ENCODE results near the gene LRRFIP1. TPM values are rescaled to one million over a fixed set of nuclear protein-coding genes. Genes with fewer than 3 reads are reported as not detected.

Gene LRRFIP1
- polyA plus RNA-seq, 1 of the 3 experiments (the other 2 are of a cell fraction) = 47.3 TPM

GRCh38 chr2:237657063-237657462 lies 29.7 kb downstream of the LRRFIP1 start:
- Histone ChIP-seq H4K20me1 (ENCODE audit: insufficient read depth) (no peaks in the 10 kb centered on the region), H3K9me3 (0 out of 2 replicates have a peak, but pooled peaks cover 6% of the 10 kb centered on the region), H3K4me1 (ENCODE audit: control insufficient read depth in 1 of 2, insufficient read depth in 2 of 2, low read depth in 1 of 2, low read length in 1 of 2) (peaks cover 0 to 11% of the 10 kb centered on the region in 2 experiments; a peak in 1 of 4 replicates), H3K36me3 (replicated peaks in 1 of 2; ENCODE audit: control insufficient read depth in 1 of 2, insufficient read depth in 2 of 2, low read length in 1 of 2) (peaks cover 0 to 19% of the 10 kb centered on the region in 2 experiments), H3K27me3 (ENCODE audit: insufficient read depth) (no peaks in the 10 kb centered on the region), H3K27ac (ENCODE audit: low read depth in 2 of 2, low read length in 1 of 2) (no peak overlapping the region), H3F3A (replicated peaks; ENCODE audit: insufficient read depth) (no peaks in the 10 kb centered on the region), H3K79me2 (ENCODE audit: insufficient read depth) (peaks cover 6% of the 10 kb centered on the region; the same call in 1 of the 2 replicates), H3K4me2 (no peak overlapping the region), H2AFZ (ENCODE audit: low read depth) (no peak overlapping the region), H3K9me2 (no peaks in the 10 kb centered on the region), H3K4me3 (ENCODE audit: low read depth in 2 of 2, low read length in 1 of 2) (no peak overlapping the region), H3K9ac (no peak overlapping the region)
- ChIA-PET POLR2A (no interaction called here), CTCF (interaction anchor here (1.0 kb wide), 1 partner anchor 15 kb away, joined by 3 read pairs; no protein-coding TSS in a partner anchor)
- no peak for DNase-seq
- TF ChIP-seq TEAD4 (IDR thresholded peaks at IDR 0.05; ENCODE audit: borderline replicate concordance, insufficient read depth) = no peak
- no peak for TF ChIP-seq FOSL2 (IDR thresholded peaks at IDR 0.05; ENCODE audit: borderline replicate concordance, low read depth)
- no peak for TF ChIP-seq RCOR1 (IDR thresholded peaks at IDR 0.05; ENCODE audit: low read length)
- no peak for TF ChIP-seq FOXM1 (IDR thresholded peaks at IDR 0.05; ENCODE audit: low read depth)
- WGBS (ENCODE audit: low lambda C conversion rate) = 85% methylated on average over 5 of the region's 5 CpGs

- POLR2A ChIA-PET = no interaction called here
Measured at GRCh38 chr2:237660381-237660900, 33.1 kb downstream of the LRRFIP1 start.

More at GRCh38 chr2:237660381-237660900, 33.1 kb downstream of the LRRFIP1 start:
- Histone ChIP-seq H4K20me1 (ENCODE audit: insufficient read depth) (no peaks in the 10 kb centered on the region), H3K9ac (no peak overlapping the region), H3K4me3 (ENCODE audit: low read depth in 2 of 2, low read length in 1 of 2) (no peak overlapping the region), H3K27ac (ENCODE audit: low read depth in 2 of 2, low read length in 1 of 2) (no peak overlapping the region), H3K9me2 (no peaks in the 10 kb centered on the region), H2AFZ (ENCODE audit: low read depth) (no peak overlapping the region), H3K4me2 (no peak overlapping the region), H3K79me2 (ENCODE audit: insufficient read depth) (no peaks in the 10 kb centered on the region; the same call in 1 of the 2 replicates), H3K4me1 (ENCODE audit: control insufficient read depth in 1 of 2, insufficient read depth in 2 of 2, low read depth in 1 of 2, low read length in 1 of 2) (peaks cover 8 to 21% of the 10 kb centered on the region in 2 experiments; a peak in 2 of 4 replicates), H3K27me3 (ENCODE audit: insufficient read depth) (no peaks in the 10 kb centered on the region), H3K9me3 (0 out of 2 replicates have a peak, but pooled peaks cover 6% of the 10 kb centered on the region), H3K36me3 (replicated peaks in 1 of 2; ENCODE audit: control insufficient read depth in 1 of 2, insufficient read depth in 2 of 2, low read length in 1 of 2) (peaks cover 0 to 11% of the 10 kb centered on the region in 2 experiments), H3F3A (replicated peaks; ENCODE audit: insufficient read depth) (peaks cover 12% of the 10 kb centered on the region)
- TF ChIP-seq RAD21 (IDR thresholded peaks at IDR 0.05; ENCODE audit: low read length) (no peak), NFIC (IDR thresholded peaks at IDR 0.05; ENCODE audit: borderline replicate concordance) (no peak), MXI1 (IDR thresholded peaks at IDR 0.05; ENCODE audit: low read depth, low read length) (no peak), CHD2 (IDR thresholded peaks at IDR 0.05; ENCODE audit: low read length, partially characterized antibody) (no peak), ELF1 (IDR thresholded peaks at IDR 0.05) (no peak), FOXJ3 (CRISPR knock-in tag; IDR thresholded peaks at IDR 0.05) (no peak), EZH2phosphoT487 (IDR thresholded peaks at IDR 0.05; ENCODE audit: borderline replicate concordance, low read depth) (no peak), CTCF (IDR thresholded peaks at IDR 0.05) (no peak), TCF12 (IDR thresholded peaks at IDR 0.05) (no peak), USF2 (IDR thresholded peaks at IDR 0.05; ENCODE audit: borderline replicate concordance, low read depth, low read length) (no peak), RXRA (IDR thresholded peaks at IDR 0.05; ENCODE audit: borderline replicate concordance, low read depth) (no peak), REST (IDR thresholded peaks at IDR 0.05; ENCODE audit: low read depth, low read length) (no peak), MEF2A (IDR thresholded peaks at IDR 0.05; ENCODE audit: borderline replicate concordance, low read depth) (no peak), PBX3 (IDR thresholded peaks at IDR 0.05) (no peak), FOXM1 (IDR thresholded peaks at IDR 0.05; ENCODE audit: low read depth) (no peak), POLR2AphosphoS5 (IDR thresholded peaks at IDR 0.05; ENCODE audit: low read depth, low read length) (no peak), RCOR1 (IDR thresholded peaks at IDR 0.05; ENCODE audit: low read length) (no peak)
- TF ChIP-seq, protein P1, sequence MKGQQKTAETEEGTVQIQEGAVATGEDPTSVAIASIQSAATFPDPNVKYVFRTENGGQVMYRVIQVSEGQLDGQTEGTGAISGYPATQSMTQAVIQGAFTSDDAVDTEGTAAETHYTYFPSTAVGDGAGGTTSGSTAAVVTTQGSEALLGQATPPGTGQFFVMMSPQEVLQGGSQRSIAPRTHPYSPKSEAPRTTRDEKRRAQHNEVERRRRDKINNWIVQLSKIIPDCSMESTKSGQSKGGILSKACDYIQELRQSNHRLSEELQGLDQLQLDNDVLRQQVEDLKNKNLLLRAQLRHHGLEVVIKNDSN (IDR thresholded peaks at IDR 0.05; ENCODE audit: borderline replicate concordance, low read depth) = no peak
- CTCF ChIA-PET = interaction anchor here (1.1 to 1.9 kb wide), 5 partner anchors 13 to 148 kb away, joined by 3 to 7 read pairs (median 6); no protein-coding TSS in a partner anchor
- WGBS (ENCODE audit: low lambda C conversion rate) = 91% methylated on average over 5 of the region's 5 CpGs
- no peak for DNase-seq

All from SK-N-SH (cell line).